Activated CD4-positive, alpha-beta T cell treated with anti-CD3 and anti-CD28 coated beads, Interleukin-2, Interleukin-4, amounts not matched to agents 100 ng/mL and 50 ng/mL, durations not matched to agents 16 hours and 8 hours (primary cell): ENCODE measurements around the gene MCM10.

Experiments used
- DNase-seq: peaks from one replicate; pipeline ENCODE4 v3.0.0-alpha.2; 2020; ENCODE audit warnings: low spot score

MCM10 gene

GRCh38 chr10:13165177-13165576, 3.8 kb downstream of the MCM10 start:
- DNase-seq: no peak

- no peak for DNase-seq
Observed at GRCh38 chr10:13167568-13167967, 6.2 kb downstream of the MCM10 start.

GRCh38 chr10:13168781-13169180, 7.4 kb downstream of the MCM10 start:
- DNase-seq: no peak

GRCh38 chr10:13173616-13174015, 12.3 kb downstream of the MCM10 start:
- DNase-seq: no peak

- DNase-seq: peak; percentile 74
Observed at GRCh38 chr10:13180788-13181187, 19.4 kb downstream of the MCM10 start.

- no peak for DNase-seq
Observed at GRCh38 chr10:13182424-13182823, 21.1 kb downstream of the MCM10 start.

- DNase-seq: no peak
Observed at GRCh38 chr10:13183625-13184024, 22.3 kb downstream of the MCM10 start.

GRCh38 chr10:13184276-13184675, 22.9 kb downstream of the MCM10 start:
- no peak for DNase-seq

GRCh38 chr10:13184730-13185514, 23.6 kb downstream of the MCM10 start:
- no peak for DNase-seq

GRCh38 chr10:13187135-13187534, 25.8 kb downstream of the MCM10 start:
- no peak for DNase-seq

- no peak for DNase-seq
Observed at GRCh38 chr10:13188593-13188992, 27.2 kb downstream of the MCM10 start.

- DNase-seq: no peak
Observed at GRCh38 chr10:13189961-13190360, 28.6 kb downstream of the MCM10 start.

GRCh38 chr10:13190816-13191215, 29.5 kb downstream of the MCM10 start:
- no peak for DNase-seq

GRCh38 chr10:13191362-13191761, 30.0 kb downstream of the MCM10 start:
- DNase-seq: no peak

- no peak for DNase-seq
Observed at GRCh38 chr10:13193637-13194036, 32.3 kb downstream of the MCM10 start.

GRCh38 chr10:13195016-13195415, 33.7 kb downstream of the MCM10 start:
- DNase-seq: no peak

- no peak for DNase-seq
Observed at GRCh38 chr10:13201132-13201531, 39.8 kb downstream of the MCM10 start.

GRCh38 chr10:13206091-13206490, 44.7 kb downstream of the MCM10 start:
- DNase-seq: no peak

- DNase-seq: no peak
Observed at GRCh38 chr10:13206546-13207443, 45.4 kb downstream of the MCM10 start.

GRCh38 chr10:13213163-13213562, 51.8 kb downstream of the MCM10 start:
- DNase-seq: no peak

- no peak for DNase-seq
Observed at GRCh38 chr10:13218878-13219277, 57.5 kb downstream of the MCM10 start.

GRCh38 chr10:13219685-13220670, 58.6 kb downstream of the MCM10 start:
- DNase-seq: no peak
